DMS114 treated with DMSO at 0.1 percent for 48 hours (cell line): ENCODE results near the gene TMEM204.

Experiments
- DNase-seq: peaks from one replicate; lab custom pipeline; 2025; ENCODE audit not compliant: unreplicated experiment; lab: John Stamatoyannopoulos, UW

TMEM204 gene

GRCh38 chr16:1499756-1500464 lies 33.6 kb upstream of the TMEM204 start:
- no peak for DNase-seq

- no peak for DNase-seq
Measured at GRCh38 chr16:1500465-1501150, 32.9 kb upstream of the TMEM204 start.

- no peak for DNase-seq
Measured at GRCh38 chr16:1501630-1502029, 31.8 kb upstream of the TMEM204 start.

GRCh38 chr16:1502092-1503004 lies 31.1 kb upstream of the TMEM204 start:
- no peak for DNase-seq

- DNase-seq, result no peak
Measured at GRCh38 chr16:1503110-1503955, 30.1 kb upstream of the TMEM204 start.

- no peak for DNase-seq
Measured at GRCh38 chr16:1505073-1505844, 28.2 kb upstream of the TMEM204 start.

- no peak for DNase-seq
Measured at GRCh38 chr16:1505912-1506311, 27.6 kb upstream of the TMEM204 start.

GRCh38 chr16:1506494-1507213 lies 26.8 kb upstream of the TMEM204 start:
- DNase-seq, result no peak

GRCh38 chr16:1508494-1509187 lies 24.8 kb upstream of the TMEM204 start:
- no peak for DNase-seq

GRCh38 chr16:1509307-1510221 lies 23.9 kb upstream of the TMEM204 start:
- no peak for DNase-seq

- no peak for DNase-seq
Measured at GRCh38 chr16:1510272-1510671, 23.2 kb upstream of the TMEM204 start.

- no peak for DNase-seq
Measured at GRCh38 chr16:1510941-1511351, 22.5 kb upstream of the TMEM204 start.

- DNase-seq, result no peak
Measured at GRCh38 chr16:1511662-1512569, 21.6 kb upstream of the TMEM204 start.

- no peak for DNase-seq
Measured at GRCh38 chr16:1512774-1513173, 20.7 kb upstream of the TMEM204 start.

GRCh38 chr16:1514507-1514906 lies 19.0 kb upstream of the TMEM204 start:
- DNase-seq, result no peak

GRCh38 chr16:1518626-1519135 lies 14.8 kb upstream of the TMEM204 start:
- no peak for DNase-seq
